HG03135 (cell line): ENCODE results near the gene PRRT1.
A peak's percentile ranks its signal among the peaks of the same experiment; 100 is the strongest.

Source experiments
- ATAC-seq: cut with Tn5 transposase; IDR thresholded peaks from one replicate; pipeline ENCODE4 v1.9.1; 2021; ENCODE audit warnings: mild to moderate bottlenecking, moderate library complexity; ENCODE audit not compliant: unreplicated experiment

The PRRT1 gene

GRCh38 chr6:32127717-32128592, 23.8 kb downstream of the PRRT1 start, which contains the start of gene ATF6B:
TSS of gene ATF6B (minus strand) at chr6:32128246. CDS start at chr6:32128207, 39 bp downstream.
- peak; percentile 86 for ATAC-seq

- ATAC-seq: no peak
Measured at GRCh38 chr6:32127409-32127716, 24.4 kb downstream of the PRRT1 start.

- ATAC-seq: no peak
Measured at GRCh38 chr6:32126880-32127279, 24.9 kb downstream of the PRRT1 start.

GRCh38 chr6:32123681-32124080, 28.1 kb downstream of the PRRT1 start:
- ATAC-seq: no peak

- ATAC-seq: no peak
Measured at GRCh38 chr6:32120573-32121059, 31.1 kb downstream of the PRRT1 start.

- ATAC-seq: no peak
Measured at GRCh38 chr6:32118782-32119628, 32.7 kb downstream of the PRRT1 start.

- ATAC-seq: no peak
Measured at GRCh38 chr6:32117461-32117860, 34.3 kb downstream of the PRRT1 start.

- no peak for ATAC-seq
Measured at GRCh38 chr6:32116674-32117073, 35.1 kb downstream of the PRRT1 start.

- ATAC-seq: no peak
Measured at GRCh38 chr6:32115623-32116022, 36.1 kb downstream of the PRRT1 start.

- ATAC-seq: no peak
Measured at GRCh38 chr6:32114796-32115195, 36.9 kb downstream of the PRRT1 start.

- ATAC-seq: no peak
Measured at GRCh38 chr6:32113386-32114352, 38.1 kb downstream of the PRRT1 start.

- ATAC-seq: no peak
Measured at GRCh38 chr6:32112431-32112980, 39.2 kb downstream of the PRRT1 start.

GRCh38 chr6:32111424-32112066, 40.2 kb downstream of the PRRT1 start:
- ATAC-seq: no peak

- no peak for ATAC-seq
Measured at GRCh38 chr6:32110632-32111031, 41.1 kb downstream of the PRRT1 start.

- no peak for ATAC-seq
Measured at GRCh38 chr6:32109765-32110160, 42.0 kb downstream of the PRRT1 start.

GRCh38 chr6:32109114-32109764, 42.5 kb downstream of the PRRT1 start, which contains the start of gene TNXB:
TSS of gene TNXB (minus strand) at chr6:32109338. CDS start at chr6:32098198, 11,140 bp downstream.
- ATAC-seq: no peak

GRCh38 chr6:32108727-32109113, 43.0 kb downstream of the PRRT1 start:
- ATAC-seq: no peak

GRCh38 chr6:32108094-32108627, 43.6 kb downstream of the PRRT1 start:
- ATAC-seq: no peak

GRCh38 chr6:32107406-32107805, 44.3 kb downstream of the PRRT1 start:
- no peak for ATAC-seq
